RWPE1 (cell line): Measurements from ENCODE around the gene ING3.
A peak's percentile ranks its signal among the peaks of the same experiment; 100 is the strongest.

ENCODE experiments used
- CTCF ChIA-PET: fragments of 350-600 bp; sonication (Branson Sonifier 250); formaldehyde crosslinking; extraction: SDS; loops from one replicate; lab custom pipeline; 2021; lab: Yijun Ruan, JAX
- POLR2A ChIA-PET: fragments of 400-600 bp; formaldehyde crosslinking; extraction: SDS; loops from one replicate; lab custom pipeline; 2020; ENCODE audit warnings: antibody characterized with exemption; ENCODE audit not compliant: low non-redundant PET; lab: Yijun Ruan, JAX
- DNase-seq: peaks from one replicate; pipeline ENCODE4 v3.0.0; 2012; ENCODE audit warnings: low spot score
- H3K27ac ChIP-seq: fragments of 450-650 bp; 2 replicates; pipeline ENCODE4 v1.5.1; 2017
- CTCF ChIP-seq: fragments of 450-650 bp; conservative IDR thresholded peaks from 2 replicates; pipeline ENCODE4 v1.5.1; 2017; ENCODE audit warnings: low read depth, mild to moderate bottlenecking

The ING3 gene

DNA sequence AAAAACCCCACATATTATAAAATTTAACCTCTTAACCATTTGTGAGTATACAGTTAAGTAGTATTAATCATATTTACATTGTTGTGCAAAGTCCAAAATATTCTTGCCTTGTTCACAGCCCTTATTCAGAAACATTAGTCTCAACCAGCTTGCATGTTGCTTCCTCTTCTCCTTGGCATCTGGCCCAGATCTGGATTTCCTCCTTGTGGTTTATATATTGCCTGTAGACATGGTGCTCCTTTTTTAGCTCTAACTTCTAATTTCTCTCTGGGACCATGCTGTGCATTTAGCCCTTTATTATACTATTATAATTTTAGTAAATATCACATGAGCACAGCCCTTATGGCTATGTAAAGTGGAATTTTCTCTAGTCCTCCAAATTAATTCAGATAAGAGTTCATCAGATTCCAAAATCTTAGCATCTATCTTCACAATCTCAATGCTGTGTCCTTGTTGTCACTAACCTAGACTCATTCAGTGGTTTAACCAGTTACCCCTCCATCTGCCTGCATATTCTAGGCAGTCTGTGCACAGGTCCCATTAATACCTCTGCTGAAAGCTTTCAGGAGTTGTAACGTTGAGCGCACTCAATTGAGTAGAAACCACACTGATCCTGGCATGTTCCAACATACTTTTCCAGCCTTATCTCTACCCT, 45.9 kb downstream of the ING3 start:
- DNase-seq = peak; percentile 46
- TF ChIP-seq CTCF = no peak
- POLR2A ChIA-PET = no interaction called here
- no peak overlapping the region for H3K27ac ChIP-seq
- CTCF ChIA-PET = interaction anchor here (0.5 to 1.0 kb wide), 3 partner anchors 9 to 173 kb away, joined by 3 to 4 read pairs (median 3); no protein-coding TSS in a partner anchor

DNA sequence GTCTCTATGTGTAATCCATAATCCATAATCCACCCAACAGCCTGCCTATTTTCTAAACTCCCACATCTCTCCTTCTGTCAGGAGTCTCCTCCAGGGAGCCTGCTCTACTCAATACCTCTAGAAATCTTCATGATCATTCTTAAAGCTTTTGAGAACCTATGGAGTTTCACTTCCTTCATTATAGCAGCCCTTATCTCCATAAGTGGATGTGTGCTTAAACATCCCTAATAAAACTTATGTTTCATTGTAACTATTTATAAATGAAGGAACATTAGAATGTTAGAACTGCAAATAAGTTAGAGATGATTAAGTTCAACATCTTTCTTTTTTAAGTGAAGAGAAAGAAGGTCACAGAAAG, 46.4 kb downstream of the ING3 start:
- TF ChIP-seq CTCF = no peak
- ChIA-PET CTCF (interaction anchor here (1.0 kb wide), 1 partner anchor 10 kb away, joined by 4 read pairs; no protein-coding TSS in a partner anchor), POLR2A (no interaction called here)
- no peak overlapping the region for H3K27ac ChIP-seq
- DNase-seq = no peak

DNA sequence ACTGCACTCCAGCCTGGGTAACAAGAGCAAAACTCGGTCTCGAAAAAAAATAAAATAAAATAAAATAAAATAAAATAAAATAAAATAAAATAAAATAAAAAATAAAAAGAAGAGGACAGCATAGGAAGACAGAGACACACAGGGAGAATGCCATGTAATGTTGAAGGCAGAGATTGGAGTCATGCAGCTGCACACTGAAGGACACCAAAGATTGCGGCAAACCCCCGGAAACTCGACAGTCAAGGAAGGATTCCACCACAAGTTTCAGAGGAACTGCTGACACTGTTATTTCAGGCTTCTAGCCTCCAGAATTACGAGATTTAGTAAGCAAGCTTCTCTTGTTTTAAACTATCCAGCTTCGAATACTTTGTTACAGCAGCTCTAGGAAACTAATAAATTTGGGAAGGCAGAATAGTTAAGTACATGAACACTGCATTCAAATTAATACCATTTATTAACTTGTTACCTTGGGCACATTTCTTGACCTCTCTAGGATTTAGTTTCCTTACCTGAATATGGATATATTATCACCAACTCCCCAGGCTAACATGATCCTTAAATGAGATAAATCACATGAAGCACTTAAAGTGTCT, 47.4 kb downstream of the ING3 start:
- POLR2A ChIA-PET = no interaction called here
- no peak overlapping the region for H3K27ac ChIP-seq
- CTCF ChIA-PET = interaction anchor here (0.6 to 0.7 kb wide), 2 partner anchors 78 to 749 kb away, joined by 5 read pairs; no protein-coding TSS in a partner anchor
- no peak for TF ChIP-seq CTCF
- DNase-seq = no peak

DNA sequence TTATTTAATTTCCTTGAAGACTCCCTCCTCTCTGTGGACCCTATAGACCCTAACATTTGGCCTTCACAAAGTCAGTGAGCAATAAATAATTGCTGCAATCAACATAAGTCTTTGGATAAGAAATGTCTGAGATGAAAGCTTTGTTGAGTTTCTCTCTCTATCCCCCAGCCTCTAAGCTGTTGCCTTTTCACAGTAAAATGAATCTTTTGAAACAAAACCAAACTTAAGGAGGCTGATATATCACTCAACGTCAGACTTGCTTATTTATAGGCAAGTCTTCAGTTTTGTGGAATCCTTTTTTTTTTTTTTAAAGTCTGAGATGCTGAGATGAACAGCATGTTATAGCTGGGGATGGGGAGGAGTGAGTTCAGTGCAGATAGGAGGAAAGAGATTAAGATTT, 47.9 kb downstream of the ING3 start:
- ChIA-PET CTCF (interaction anchor here (0.6 to 1.0 kb wide), 2 partner anchors 10 to 78 kb away, joined by 3 to 5 read pairs; partner anchors contain the start of gene CPED1), POLR2A (no interaction called here)
- DNase-seq = no peak
- TF ChIP-seq CTCF = no peak
- no peak overlapping the region for H3K27ac ChIP-seq

GRCh38 chr7:120998996-120999565, 48.5 kb downstream of the ING3 start:
- POLR2A ChIA-PET = no interaction called here
- CTCF ChIA-PET = interaction anchor here (1.0 kb wide), 1 partner anchor 11 kb away, joined by 3 read pairs; the partner anchor contains the start of gene CPED1

More at GRCh38 chr7:120998996-120999565, 48.5 kb downstream of the ING3 start:
- H3K27ac ChIP-seq = no peak overlapping the region
- no peak for DNase-seq
- no peak for TF ChIP-seq CTCF
